Ecto neural progenitor cell (in vitro differentiated cells): ENCODE measurements around the gene RHCE.
"Not testable (repeated sequence)": the region's sequence is repeated elsewhere in the genome, so short reads cannot be mapped to it uniquely, and the experiment has no call there.

ENCODE experiments used
- DNase-seq: peaks from one replicate; pipeline ENCODE4 v3.0.0-alpha.2; 2018; ENCODE audit warnings: low spot score

Gene RHCE

DNA sequence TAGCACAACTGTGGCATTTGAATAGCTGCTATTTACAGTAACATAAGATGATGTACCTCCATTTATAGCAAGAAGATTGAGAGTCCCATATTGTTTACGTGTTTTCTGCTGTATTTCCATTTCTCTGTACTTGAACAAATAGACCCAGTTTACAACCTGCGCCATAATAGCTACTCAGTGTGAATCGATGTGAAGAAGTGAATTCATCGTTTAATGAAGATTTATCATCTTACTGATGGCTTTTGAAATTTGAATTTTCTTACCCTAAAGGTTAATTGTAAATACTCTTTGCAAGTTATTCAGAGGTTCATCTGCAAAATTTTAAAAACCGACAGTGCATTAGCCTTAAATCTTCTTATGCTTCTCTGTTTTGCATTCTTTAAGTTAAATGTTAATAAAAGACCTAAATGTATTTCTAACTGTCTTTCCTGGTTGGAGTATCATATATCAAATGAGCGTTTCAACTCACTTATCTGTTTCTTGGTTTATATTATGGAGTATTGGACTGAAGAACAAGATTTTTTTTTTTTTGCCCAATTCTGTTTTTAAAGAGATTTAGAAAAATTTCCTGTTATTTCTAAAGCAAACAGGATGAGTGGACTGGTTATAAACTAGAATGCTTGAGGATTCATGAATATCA lies 12.2 kb upstream of the RHCE start:
- no peak for DNase-seq

GRCh38 chr1:25431955-25432719 lies 11.5 kb upstream of the RHCE start:
- no peak for DNase-seq

DNA sequence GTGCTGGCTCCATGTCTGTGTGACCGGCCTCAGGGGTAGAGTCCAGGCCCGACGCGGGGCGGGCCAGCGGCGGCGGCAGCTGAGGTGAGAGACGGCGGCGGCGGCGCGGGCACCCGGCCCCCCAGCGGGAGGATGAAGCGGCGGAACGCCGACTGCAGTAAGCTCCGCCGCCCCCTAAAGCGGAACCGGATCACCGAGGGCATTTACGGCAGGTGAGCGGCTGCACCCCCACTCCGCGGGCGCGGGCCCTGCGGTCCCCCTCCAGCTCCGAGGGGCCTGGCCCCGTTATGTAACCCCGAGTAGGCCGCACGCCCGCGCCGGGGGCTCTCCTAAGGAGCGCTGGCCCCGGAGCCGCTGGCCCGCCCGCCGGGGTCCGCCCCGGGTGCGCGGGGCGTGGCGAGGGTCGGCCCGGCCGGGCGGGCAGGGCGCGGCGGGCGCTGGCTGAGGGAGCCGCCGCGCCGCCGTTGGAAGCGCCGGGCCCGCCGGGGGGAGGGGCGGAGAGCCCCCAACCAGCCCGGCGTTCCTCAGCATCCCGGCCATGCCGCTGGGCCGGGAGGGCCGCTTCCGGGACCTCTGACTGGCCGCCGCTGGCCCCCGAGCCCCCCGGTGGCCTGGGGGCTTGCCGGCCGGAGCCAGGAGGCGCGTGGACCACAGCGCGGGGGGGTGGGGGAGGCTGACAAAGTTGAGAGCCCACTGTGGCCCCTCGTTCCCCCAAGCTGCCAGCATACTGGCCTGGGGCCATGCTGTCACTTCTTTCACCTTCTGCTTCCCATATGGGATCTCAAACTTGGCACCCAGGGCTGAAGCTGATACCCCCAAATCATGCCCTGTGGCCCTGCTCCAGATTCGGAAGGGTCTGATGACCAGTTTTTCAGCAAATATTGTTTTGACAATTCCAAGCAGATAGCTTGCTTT lies 10.6 kb upstream of the RHCE start:
- peak; percentile 64 for DNase-seq

- peak; percentile 98 for DNase-seq
These were observed 9.7 kb upstream of the RHCE start, which contains the start of gene MACO1 for GRCh38 chr1:25430073-25430966. Gene MACO1 (plus strand): TSS chr1:25430897. CDS start chr1:25431099, 202 bp downstream.

GRCh38 chr1:25428475-25429166 lies 8.0 kb upstream of the RHCE start:
- no peak for DNase-seq

DNA sequence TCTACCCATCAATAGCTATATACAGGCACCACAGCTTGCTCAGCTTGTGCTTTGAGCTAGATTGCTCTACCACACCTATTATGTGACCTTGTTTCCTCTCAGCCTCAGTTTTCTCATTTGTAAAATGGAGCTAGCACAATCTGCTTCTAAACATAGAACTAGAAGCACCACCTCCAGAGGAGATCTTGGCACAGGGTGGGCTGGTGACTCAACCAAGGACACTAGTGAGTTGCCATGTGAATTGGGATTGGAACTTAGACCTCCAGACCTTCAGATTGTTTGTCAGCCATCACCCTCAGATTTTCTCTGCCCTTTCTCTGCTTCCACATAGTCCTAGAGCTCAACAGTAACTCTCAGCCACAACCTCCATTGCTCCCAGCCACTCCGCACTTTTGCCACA lies 7.1 kb upstream of the RHCE start:
- DNase-seq, result no peak

DNA sequence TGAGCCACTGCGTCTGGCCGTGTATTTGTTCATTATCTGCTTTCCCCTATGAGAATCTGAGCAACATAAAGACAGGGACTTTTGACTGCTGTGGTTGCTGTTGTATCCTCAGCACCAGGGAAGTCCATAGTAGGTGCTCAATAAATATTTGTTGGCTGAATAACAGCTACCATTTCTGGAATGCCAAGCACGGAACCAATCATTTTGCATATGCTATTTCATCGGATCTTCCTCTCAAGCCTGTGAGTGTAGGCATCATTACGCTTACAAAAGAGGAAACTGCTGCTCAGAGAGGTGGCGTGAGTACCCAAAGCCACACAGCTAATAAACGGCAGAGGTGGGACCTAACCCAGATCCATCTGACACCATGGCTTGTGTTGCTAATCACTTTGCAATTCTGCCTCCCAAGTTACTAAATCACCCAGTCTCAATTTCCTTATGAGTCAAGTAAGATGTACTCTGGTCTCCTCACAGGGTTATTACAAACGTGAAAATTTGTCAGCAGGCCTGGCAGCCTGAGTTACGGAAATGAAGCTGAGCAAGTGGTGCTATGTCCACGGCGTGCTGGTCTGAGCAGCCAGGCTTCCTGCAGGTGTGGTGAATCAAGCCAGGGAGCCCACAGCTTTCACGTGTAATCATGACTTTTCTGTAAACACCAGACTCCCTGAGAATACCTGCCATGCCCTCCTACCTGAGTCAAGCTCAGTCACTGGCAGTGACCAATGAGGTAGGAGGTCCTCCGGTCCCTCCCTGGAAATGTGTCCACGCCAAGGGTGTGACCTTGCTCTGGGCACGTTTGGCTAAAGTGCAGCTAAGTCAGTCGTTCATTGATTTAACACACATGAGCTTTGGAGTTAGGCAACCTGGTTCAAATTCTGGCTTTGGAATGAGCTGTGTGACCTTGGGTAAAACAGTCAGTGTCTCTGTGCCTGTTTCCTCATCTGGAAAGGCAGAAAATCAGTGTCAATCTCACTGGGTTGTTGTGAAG lies 4.8 kb upstream of the RHCE start:
- DNase-seq, result no peak

- DNase-seq, result not testable (repeated sequence)
These were observed 2.6 kb upstream of the RHCE start for GRCh38 chr1:25423206-25423605.

DNA sequence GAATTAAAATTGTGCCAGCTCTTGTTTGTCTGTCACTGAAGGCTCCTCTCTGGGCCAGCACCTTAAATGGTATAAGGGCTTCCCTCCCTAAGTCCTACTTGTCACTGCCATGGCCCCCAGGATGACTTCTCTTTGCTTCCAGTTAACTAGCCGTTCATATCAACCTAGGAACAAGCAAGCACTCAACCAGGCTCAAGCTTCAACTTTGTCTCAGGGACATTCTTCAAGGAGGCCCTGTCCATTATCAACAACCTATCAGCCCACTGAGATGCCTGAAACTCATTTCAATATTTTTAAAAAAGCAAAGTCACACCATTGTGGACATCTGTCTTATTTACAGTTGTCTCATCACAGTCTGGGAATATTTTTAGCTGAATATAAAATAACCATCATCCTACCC lies 1.3 kb downstream of the RHCE start:
- not testable (repeated sequence) for DNase-seq

GRCh38 chr1:25417280-25417679 lies 3.3 kb downstream of the RHCE start:
- DNase-seq, result not testable (repeated sequence)

- not testable (repeated sequence) for DNase-seq
These were observed 6.0 kb downstream of the RHCE start for GRCh38 chr1:25414578-25414977.

- DNase-seq, result not testable (repeated sequence)
These were observed 6.5 kb downstream of the RHCE start for GRCh38 chr1:25414157-25414556.

DNA sequence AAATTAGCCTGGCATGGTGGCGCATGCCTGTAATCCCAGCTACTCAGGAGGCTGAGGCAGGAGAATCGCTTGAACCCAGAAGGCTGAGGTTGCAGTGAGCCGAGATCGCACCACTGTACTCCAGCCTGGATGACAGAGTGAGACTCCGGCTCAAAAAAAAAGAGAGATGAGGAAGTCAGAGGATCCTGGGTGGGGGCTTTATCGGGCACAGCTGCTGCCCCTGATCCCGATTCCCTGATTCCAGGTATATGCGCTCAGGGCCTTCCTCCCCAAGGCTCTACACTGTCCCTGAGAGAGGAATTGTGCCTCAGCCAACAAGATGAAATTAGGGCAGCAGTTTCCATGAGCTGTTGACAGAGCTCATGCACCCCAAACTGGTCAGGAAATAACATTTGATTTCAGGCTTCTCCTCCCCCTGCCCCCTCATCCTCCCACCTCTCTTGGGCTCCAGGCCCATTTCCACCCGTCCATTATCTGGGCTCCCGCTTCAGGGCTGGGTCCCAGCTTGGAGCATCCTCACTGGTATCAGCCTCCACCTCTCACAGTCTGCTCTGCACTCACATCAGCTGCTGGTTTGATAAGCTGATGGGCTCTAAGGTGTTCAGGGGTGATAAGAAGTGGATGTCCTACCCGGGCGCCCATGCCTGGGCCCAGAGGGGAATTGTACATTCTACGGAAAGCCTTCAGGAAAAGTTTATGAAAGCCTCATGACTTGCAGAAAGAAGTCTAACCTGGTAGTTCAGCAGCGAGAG lies 7.6 kb downstream of the RHCE start:
- not testable (repeated sequence) for DNase-seq

DNA sequence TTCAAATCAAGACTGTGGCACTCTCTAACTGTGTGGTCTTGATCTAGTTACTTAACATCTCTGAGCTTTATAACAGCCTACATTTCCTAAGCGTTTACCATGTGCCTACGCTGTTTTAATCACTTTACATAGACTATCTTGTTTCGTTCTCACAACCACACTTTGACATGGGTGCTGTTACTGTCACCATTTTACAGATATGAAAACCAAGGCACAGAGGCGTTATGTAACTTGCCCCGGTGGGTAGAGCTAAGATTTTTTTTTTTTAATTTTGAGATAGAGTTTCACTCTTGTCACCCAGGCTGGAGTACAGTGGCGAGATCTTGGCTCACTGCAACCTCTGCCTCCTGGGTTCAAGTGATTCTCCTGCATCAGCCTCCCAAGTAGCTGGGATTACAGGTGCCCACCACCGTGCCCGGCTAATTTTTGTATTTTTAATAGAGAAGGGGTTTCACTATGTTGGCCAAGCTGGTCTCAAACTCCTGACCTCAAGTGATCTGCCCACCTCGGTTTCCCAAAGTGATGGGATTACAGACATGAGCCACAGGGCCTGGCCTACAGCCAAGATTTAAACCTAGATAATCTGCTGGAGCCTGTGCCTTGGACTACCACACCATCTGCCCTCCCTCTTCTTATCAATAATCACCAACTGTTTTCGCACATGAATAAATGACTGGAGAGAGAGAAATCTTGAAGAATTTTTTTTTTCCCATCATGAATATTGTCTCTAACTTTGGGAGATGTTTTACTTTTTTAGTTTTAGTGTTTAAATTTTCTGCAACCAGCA lies 10.8 kb downstream of the RHCE start:
- not testable (repeated sequence) for DNase-seq

DNA sequence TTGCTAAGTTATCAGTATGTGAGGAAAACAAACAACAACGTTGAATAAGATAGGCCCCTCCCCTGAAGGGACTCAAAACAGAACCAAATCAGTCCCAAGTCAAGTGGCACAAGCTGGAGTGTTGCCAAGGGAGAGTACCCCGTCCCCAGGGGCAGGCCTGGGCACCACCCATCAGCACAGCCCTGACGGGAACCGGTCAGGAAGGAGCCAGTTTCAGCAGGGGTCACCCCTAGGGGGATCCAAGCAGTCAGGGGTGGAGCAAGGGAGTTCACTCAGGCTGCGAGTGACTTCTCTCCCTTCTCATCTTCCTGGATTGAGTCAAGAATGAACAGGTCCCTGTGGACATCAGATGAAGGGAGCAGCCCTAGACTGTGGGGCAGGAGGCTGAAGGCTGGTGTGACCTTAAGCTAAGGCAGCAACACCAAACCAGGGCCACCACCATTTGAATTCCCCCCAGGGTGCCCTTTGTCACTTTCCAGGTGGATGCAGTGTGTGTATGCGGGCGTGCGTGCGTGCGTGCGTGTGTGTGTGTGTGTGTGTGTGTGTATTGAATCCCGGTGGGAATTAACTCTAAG lies 14.8 kb downstream of the RHCE start:
- not testable (repeated sequence) for DNase-seq

DNA sequence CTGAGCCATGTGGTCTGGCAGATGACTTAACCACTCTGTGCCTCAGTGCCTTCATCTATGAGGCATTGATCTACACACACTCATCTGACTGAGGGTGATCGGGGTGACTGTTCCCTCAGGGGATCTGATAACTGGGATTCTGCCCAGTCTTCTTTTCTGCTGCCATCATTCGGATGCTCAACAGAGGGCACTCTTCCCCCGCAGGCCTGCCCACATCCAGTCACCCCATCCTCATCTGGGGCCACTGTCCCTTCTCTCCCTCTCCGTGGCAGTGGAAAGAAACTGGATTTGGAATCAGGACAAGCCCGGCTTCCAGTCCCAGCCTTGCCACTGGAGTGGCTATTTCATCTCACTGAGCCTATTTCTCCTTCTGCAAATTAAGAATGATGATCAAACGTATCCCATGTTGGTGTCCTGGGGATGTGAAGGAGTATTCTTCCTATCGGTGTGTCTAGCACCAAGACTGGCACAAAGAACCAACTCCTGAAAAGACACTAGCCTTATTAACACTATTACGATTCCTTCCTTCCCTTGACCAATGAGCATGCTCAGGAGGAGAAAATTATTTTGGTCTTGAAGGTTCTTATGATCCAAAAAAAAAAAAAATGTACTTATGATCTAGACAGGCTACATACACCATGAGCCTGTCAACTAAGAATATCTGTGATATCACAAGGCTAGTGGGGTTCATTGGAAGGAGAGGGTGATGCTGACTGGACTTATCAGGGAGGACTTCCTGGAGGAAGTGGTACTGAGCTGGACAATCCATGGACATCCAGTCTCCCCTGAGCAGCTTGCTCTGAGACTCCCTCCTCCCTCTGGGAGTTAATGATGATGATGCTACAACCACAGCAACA lies 17.4 kb downstream of the RHCE start:
- not testable (repeated sequence) for DNase-seq

GRCh38 chr1:25398079-25398478 lies 22.5 kb downstream of the RHCE start:
- DNase-seq, result not testable (repeated sequence)
